KOPT-K1 (cell line): ENCODE measurements around the gene SPDYE6.
"Not testable (repeated sequence)": the region's sequence is repeated elsewhere in the genome, so short reads cannot be mapped to it uniquely, and the experiment has no call there.

Source experiments
- H3K27ac ChIP-seq: fragments of 200-600 bp; sonication (generic); 2 replicates; pipeline ENCODE4 v1.5.1; 2016; ENCODE audit warnings: antibody characterized with exemption, mild to moderate bottlenecking, low read depth, low read length; ENCODE audit not compliant: poor library complexity, severe bottlenecking
- H3K36me3 ChIP-seq: fragments of 200-600 bp; sonication (generic); 2 replicates; pipeline ENCODE4 v1.5.1; 2017; ENCODE audit warnings: antibody characterized with exemption, mild to moderate bottlenecking, low read length, moderate library complexity; ENCODE audit not compliant: insufficient read depth
- H3K9me3 ChIP-seq: fragments of 200-600 bp; sonication (generic); 2 replicates; pipeline ENCODE4 v1.5.1; 2017; ENCODE audit warnings: antibody characterized with exemption, low read length, mild to moderate bottlenecking; ENCODE audit not compliant: insufficient read depth, poor library complexity, severe bottlenecking

SPDYE6 gene

GRCh38 chr7:102312317-102312716 lies 43.9 kb downstream of the SPDYE6 start:
- Histone ChIP-seq H3K9me3 (no peaks in the 10 kb centered on the region), H3K36me3 (no peaks in the 10 kb centered on the region), H3K27ac (no peak overlapping the region)

GRCh38 chr7:102310414-102310815 lies 45.8 kb downstream of the SPDYE6 start:
- Histone ChIP-seq H3K9me3 (no peaks in the 10 kb centered on the region), H3K27ac (no peak overlapping the region), H3K36me3 (no peaks in the 10 kb centered on the region)

GRCh38 chr7:102306916-102307677 lies 49.1 kb downstream of the SPDYE6 start:
- H3K27ac ChIP-seq: peak overlapping the region; percentile 62
- no peaks in the 10 kb centered on the region for H3K36me3 ChIP-seq
- H3K9me3 ChIP-seq: no peaks in the 10 kb centered on the region

GRCh38 chr7:102305414-102306268 lies 50.6 kb downstream of the SPDYE6 start:
- no peak overlapping the region for H3K27ac ChIP-seq
- H3K36me3 ChIP-seq: no peaks in the 10 kb centered on the region
- no peaks in the 10 kb centered on the region for H3K9me3 ChIP-seq

DNA sequence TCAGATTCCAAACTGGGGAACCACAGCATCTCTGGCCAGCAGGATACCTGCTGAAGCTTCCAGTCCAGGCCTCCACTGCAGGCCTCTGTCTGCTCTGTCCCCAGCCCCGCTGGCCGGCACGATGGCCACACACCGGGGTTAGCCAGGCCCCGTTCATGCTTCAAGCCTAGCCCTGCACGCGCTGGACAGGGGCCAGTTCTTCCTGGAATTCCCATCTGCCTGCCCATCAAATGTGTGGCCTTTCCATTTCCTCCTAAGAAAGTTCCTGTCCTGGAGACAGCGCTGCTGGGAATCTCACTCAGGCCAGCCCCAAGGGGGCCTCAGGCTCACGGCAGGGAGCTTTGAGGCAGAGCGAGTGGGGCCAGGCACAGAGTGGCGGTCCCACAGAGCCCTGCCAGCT lies 51.6 kb downstream of the SPDYE6 start:
- no peaks in the 10 kb centered on the region for H3K9me3 ChIP-seq
- H3K27ac ChIP-seq: no peak overlapping the region
- H3K36me3 ChIP-seq: no peaks in the 10 kb centered on the region

DNA sequence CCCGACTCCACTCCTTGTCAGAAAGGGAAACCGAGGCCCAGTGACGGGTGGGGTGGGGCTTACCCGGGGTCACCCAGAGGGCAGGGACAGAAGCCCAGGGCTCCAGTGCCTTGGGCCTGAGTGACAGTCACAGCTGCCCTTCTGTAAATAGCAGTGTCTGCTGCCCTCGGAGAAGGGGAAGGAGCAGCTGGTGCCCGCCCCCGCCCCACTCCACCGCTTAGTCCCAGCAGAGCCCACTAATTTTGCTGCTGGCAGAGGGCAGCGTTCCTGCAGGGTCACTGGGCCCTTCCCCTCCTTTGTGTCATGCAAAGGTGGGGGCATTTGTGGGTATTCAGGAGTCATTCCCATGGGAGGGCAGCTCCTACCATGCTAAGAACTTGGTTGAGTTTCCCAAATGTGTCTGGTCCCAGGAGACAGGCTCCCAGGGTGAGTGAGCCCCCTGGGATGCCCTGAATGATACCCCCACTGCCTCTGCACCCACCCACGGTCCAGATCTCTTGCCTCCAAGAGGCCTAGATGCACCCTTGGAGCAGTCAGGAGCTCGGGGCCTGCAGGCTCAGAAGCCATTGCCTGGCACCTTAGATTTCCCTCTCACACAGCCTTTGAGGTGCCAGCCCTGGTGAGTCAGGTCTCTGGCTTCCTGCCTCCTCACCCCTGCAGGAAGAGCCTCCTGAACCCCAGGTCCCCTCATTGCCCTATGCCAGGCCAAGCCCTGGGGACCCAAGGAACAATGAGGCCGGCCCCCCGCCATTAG lies 52.4 kb downstream of the SPDYE6 start:
- no peaks in the 10 kb centered on the region for H3K36me3 ChIP-seq
- no peak overlapping the region for H3K27ac ChIP-seq
- H3K9me3 ChIP-seq: no peaks in the 10 kb centered on the region

- Histone ChIP-seq H3K27ac (no peak overlapping the region), H3K9me3 (no peaks in the 10 kb centered on the region), H3K36me3 (no peaks in the 10 kb centered on the region)
Observed at GRCh38 chr7:102302025-102302424, 54.2 kb downstream of the SPDYE6 start.

DNA sequence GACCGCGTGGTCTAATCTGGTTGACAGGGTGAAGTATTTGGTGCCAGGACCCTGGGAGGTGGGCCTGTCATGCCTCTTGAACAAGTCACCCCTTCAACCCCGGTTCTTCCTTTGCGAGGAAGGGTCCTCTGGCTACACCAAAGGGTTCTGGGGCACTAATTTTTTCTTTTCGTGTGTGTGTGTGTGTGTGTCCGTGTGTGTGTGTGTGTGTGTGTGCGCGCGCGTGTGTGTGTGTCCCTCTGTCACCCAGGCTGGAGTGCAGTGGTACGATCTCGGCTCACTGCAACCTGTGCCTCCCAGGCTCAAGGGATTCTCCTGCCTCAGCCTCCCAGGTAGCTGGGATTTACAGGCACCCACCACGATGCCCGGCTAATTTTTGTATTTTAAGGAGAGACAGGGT lies 54.9 kb downstream of the SPDYE6 start:
- not testable (repeated sequence) for H3K27ac ChIP-seq, H3K9me3 ChIP-seq, H3K36me3 ChIP-seq

DNA sequence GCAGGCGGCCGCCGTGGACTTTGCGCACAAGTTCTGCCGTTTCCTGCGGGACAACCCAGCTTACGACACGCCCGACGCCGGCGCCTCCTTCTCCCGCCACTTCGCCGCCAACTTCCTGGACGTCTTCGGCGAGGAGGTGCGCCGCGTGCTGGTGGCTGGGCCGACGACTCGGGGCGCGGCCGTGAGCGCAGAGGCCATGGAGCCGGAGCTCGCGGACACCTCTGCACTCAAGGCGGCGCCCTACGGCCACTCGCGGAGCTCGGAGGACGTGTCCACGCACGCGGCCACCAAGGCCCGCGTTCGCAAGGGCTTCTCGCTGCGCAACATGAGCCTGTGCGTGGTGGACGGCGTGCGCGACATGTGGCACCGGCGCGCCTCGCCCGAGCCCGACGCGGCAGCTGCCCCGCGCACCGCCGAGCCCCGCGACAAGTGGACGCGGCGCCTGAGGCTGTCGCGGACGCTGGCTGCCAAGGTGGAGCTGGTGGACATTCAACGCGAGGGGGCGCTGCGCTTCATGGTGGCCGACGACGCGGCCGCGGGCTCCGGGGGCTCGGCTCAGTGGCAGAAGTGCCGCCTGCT lies 55.5 kb downstream of the SPDYE6 start:
- Histone ChIP-seq H3K36me3 (no peaks in the 10 kb centered on the region), H3K27ac (no peak overlapping the region), H3K9me3 (no peaks in the 10 kb centered on the region)

- H3K9me3 ChIP-seq: no peaks in the 10 kb centered on the region
- H3K36me3 ChIP-seq: no peaks in the 10 kb centered on the region
- no peak overlapping the region for H3K27ac ChIP-seq
Observed at GRCh38 chr7:102297487-102298218, 58.6 kb downstream of the SPDYE6 start.

DNA sequence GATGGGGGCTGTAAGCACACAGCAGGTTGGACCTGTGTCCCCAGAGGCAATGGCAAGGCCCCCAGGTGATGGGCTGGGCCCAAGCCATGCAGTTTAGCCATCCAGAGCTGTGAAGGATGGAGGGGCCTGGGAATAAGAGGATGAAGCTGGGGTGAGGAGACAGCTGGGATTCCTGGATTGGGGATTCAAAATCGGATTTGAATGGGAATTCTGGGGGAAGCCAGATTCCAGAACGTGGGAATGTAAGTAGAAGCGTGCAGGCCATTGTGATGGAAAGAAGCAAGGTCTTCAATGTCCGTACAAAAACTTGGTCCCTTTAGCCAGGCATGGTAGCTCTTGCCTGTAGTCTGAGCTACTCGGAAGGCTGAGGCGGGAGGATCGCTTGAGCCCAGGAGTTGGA lies 59.7 kb downstream of the SPDYE6 start:
- no peak overlapping the region for H3K27ac ChIP-seq
- no peaks in the 10 kb centered on the region for H3K9me3 ChIP-seq
- no peaks in the 10 kb centered on the region for H3K36me3 ChIP-seq

- Histone ChIP-seq H3K9me3 (no peaks in the 10 kb centered on the region), H3K36me3 (no peaks in the 10 kb centered on the region), H3K27ac (no peak overlapping the region)
Observed at GRCh38 chr7:102296179-102296438, 60.1 kb downstream of the SPDYE6 start.
